ENCODE data around the gene STOML1.

DNA sequence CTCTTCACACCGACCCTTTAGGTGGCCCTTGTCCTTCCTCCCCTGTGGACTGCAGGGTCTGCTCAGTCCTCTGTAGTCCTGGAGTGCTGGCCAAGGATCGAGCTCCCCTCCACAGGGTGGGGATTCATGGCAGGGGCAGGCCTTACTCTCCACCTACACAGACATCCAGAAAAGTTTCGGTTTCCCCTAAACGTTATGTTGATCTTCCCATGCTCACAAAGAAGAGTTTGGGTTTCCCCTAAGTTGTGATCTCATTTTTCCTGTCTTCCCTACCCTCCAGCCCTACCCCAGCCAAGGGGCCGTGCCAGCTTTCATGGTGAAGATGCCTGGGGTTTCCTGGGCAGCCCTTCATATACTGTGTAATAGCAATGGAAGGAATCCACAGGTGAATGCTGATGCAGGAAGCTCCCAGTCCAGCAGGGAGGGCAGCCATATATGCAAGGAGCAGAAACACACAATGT, 10.3 kb downstream of the STOML1 start:
- TF ChIP-seq, protein P1, sequence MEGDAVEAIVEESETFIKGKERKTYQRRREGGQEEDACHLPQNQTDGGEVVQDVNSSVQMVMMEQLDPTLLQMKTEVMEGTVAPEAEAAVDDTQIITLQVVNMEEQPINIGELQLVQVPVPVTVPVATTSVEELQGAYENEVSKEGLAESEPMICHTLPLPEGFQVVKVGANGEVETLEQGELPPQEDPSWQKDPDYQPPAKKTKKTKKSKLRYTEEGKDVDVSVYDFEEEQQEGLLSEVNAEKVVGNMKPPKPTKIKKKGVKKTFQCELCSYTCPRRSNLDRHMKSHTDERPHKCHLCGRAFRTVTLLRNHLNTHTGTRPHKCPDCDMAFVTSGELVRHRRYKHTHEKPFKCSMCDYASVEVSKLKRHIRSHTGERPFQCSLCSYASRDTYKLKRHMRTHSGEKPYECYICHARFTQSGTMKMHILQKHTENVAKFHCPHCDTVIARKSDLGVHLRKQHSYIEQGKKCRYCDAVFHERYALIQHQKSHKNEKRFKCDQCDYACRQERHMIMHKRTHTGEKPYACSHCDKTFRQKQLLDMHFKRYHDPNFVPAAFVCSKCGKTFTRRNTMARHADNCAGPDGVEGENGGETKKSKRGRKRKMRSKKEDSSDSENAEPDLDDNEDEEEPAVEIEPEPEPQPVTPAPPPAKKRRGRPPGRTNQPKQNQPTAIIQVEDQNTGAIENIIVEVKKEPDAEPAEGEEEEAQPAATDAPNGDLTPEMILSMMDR (optimal IDR thresholded peaks at IDR 0.05 in 1 of 3, IDR thresholded peaks at IDR 0.05 in 1 of 3, conservative IDR thresholded peaks at IDR 0.05 in 1 of 3; ENCODE audit: extremely low read depth in 1 of 3, insufficient read depth in 2 of 3, low read length in 3 of 3), result no peak
- TF ChIP-seq EZH2 (IDR thresholded peaks at IDR 0.05; ENCODE audit: low read length), result no peak
